ENCODE measurements around the gene RAB44. TPM values are rescaled to one million over a fixed set of nuclear protein-coding genes. Genes with fewer than 3 reads are reported as not detected.

RAB44 gene
- total RNA-seq, 1 experiment from 2014 or later, result 0.05 TPM

DNA sequence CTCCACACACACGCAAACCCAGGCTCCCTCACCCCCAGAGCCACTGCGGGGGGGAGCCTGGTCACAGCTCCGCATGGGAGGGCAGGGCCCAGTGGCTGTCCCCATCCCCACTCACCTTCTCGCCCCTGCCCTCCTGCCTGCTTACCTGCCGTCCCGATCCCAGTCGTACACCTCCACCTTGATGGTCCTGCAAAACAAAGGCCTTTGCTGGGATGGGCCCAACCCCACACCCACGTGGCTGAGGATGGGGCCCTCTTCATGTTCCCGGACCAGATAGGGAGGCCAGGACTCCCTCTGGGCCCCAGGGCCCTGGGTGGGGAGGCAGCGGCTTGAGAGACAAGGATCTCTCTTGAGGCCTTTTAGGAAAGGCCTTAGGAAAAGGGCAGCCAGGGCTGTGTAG, 67.6 kb downstream of the RAB44 start:
- ChIA-PET RAD21 (ENCODE audit: low non-redundant PET in 1 of 2, low total read pairs in 2 of 2, uncharacterized antibody in 2 of 2, unreplicated experiment in 2 of 2) (interaction anchor here (0.6 to 2.6 kb wide), 3 partner anchors 194 to 253 kb away, joined by 6 to 18 read pairs (median 11); no protein-coding TSS in a partner anchor), CTCF (interaction anchor here (1.1 to 4.5 kb wide), 9 partner anchors 10 to 444 kb away, joined by 3 to 71 read pairs (median 14); partner anchors contain the start of genes C6orf89 and PPIL1), POLR2A (interaction anchor here (1.3 kb wide), 1 partner anchor 253 kb away, joined by 4 read pairs; no protein-coding TSS in a partner anchor)
- no peaks in the 10 kb centered on the region for H3K9me2 ChIP-seq (ENCODE audit: insufficient read depth)
- H3K4me2 ChIP-seq (ENCODE audit: low read length), result no peak overlapping the region
- TF ChIP-seq SP1 (IDR thresholded peaks at IDR 0.05; ENCODE audit: low read depth) (no peak), EZH2phosphoT487 (IDR thresholded peaks at IDR 0.05; ENCODE audit: borderline replicate concordance) (no peak), FOSL1 (IDR thresholded peaks at IDR 0.05; ENCODE audit: low read depth) (no peak), ZNF274 (IDR thresholded peaks at IDR 0.05; ENCODE audit: low read depth, low read length) (no peak), JUND (IDR thresholded peaks at IDR 0.05) (no peak), ZBTB33 (IDR thresholded peaks at IDR 0.05; ENCODE audit: extremely low read depth, insufficient replicate concordance, low read length) (no peak), CBX3 (IDR thresholded peaks at IDR 0.05; ENCODE audit: low read depth) (no peak), SIN3A (IDR thresholded peaks at IDR 0.05; ENCODE audit: low read depth) (no peak), ZFX (IDR thresholded peaks at IDR 0.05) (no peak)
- no peak overlapping the region for H2AFZ ChIP-seq (ENCODE audit: low read depth, low read length, poor library complexity, severe bottlenecking)
- ATAC-seq, result no peak
- H3K9me3 ChIP-seq (ENCODE audit: control insufficient read depth in 1 of 2, insufficient read depth in 1 of 2, low read depth in 1 of 2, low read length in 2 of 2), result no peaks in the 10 kb centered on the region
- H3K36me3 ChIP-seq (ENCODE audit: control insufficient read depth in 1 of 2, insufficient read depth in 2 of 2, low read length in 2 of 2), result no peaks in the 10 kb centered on the region
- H3K79me2 ChIP-seq (ENCODE audit: insufficient read depth, low read length), result no peaks in the 10 kb centered on the region
- no peaks in the 10 kb centered on the region for H3K27me3 ChIP-seq (ENCODE audit: insufficient read depth, low read length)
- no peak for DNase-seq (ENCODE audit: low read depth, low spot score)
- no peak overlapping the region for H3K4me3 ChIP-seq (replicated peaks in 1 of 2; ENCODE audit: low read depth in 1 of 2, low read length in 2 of 2)
- BruUV-seq (replicated peaks), result no TSS peak
- H4K20me1 ChIP-seq (ENCODE audit: insufficient read depth), result no peaks in the 10 kb centered on the region
- no peak overlapping the region for H3K27ac ChIP-seq (ENCODE audit: low read depth, low read length)
- H3K4me1 ChIP-seq (ENCODE audit: control insufficient read depth in 1 of 2, insufficient read depth in 2 of 2, low read length in 2 of 2), result peaks cover 0 to 8% of the 10 kb centered on the region in 2 experiments; a peak in 2 of 4 replicates
- H3K9ac ChIP-seq (ENCODE audit: low read length), result no peak overlapping the region
- intact Hi-C loops (cut with micrococcal nuclease), result loop anchor here (5.0 kb wide), 1 partner anchor 107 kb away; the partner anchor contains the start of gene PPIL1

All from HCT116 (cell line).